Measurements from ENCODE around the gene PDYN.

PDYN gene

GRCh38 chr20:1992359-1993110, 1.3 kb downstream of the PDYN start:
- no peak for DNase-seq

- DNase-seq = no peak
These were observed 6.0 kb downstream of the PDYN start for GRCh38 chr20:1987826-1988225.

- DNase-seq = no peak
These were observed 10.6 kb downstream of the PDYN start for GRCh38 chr20:1983301-1983700.

GRCh38 chr20:1982686-1983085, 11.2 kb downstream of the PDYN start:
- no peak for DNase-seq

- no peak for DNase-seq
These were observed 14.6 kb downstream of the PDYN start for GRCh38 chr20:1979106-1979778.

GRCh38 chr20:1975291-1975690, 18.6 kb downstream of the PDYN start:
- no peak for DNase-seq

GRCh38 chr20:1973601-1974440, 20.0 kb downstream of the PDYN start:
- no peak for DNase-seq

GRCh38 chr20:1971893-1972586, 21.8 kb downstream of the PDYN start:
- DNase-seq = no peak

- DNase-seq = no peak
These were observed 24.9 kb downstream of the PDYN start for GRCh38 chr20:1968964-1969363.

- DNase-seq = peak; percentile 2
These were observed 28.1 kb downstream of the PDYN start for GRCh38 chr20:1965520-1966351.

GRCh38 chr20:1964659-1965405, 29.0 kb downstream of the PDYN start:
- DNase-seq = no peak

GRCh38 chr20:1964061-1964460, 29.8 kb downstream of the PDYN start:
- no peak for DNase-seq

GRCh38 chr20:1961374-1961773, 32.5 kb downstream of the PDYN start:
- no peak for DNase-seq

GRCh38 chr20:1959156-1959555, 34.7 kb downstream of the PDYN start:
- no peak for DNase-seq

GRCh38 chr20:1958426-1958825, 35.4 kb downstream of the PDYN start:
- DNase-seq = no peak

GRCh38 chr20:1955217-1955616, 38.6 kb downstream of the PDYN start:
- DNase-seq = no peak

- DNase-seq = no peak
These were observed 40.2 kb downstream of the PDYN start for GRCh38 chr20:1953621-1954020.

GRCh38 chr20:1952737-1953530, 40.9 kb downstream of the PDYN start:
- DNase-seq = no peak

- no peak for DNase-seq
These were observed 42.3 kb downstream of the PDYN start for GRCh38 chr20:1951436-1952115.

GRCh38 chr20:1950836-1951235, 43.0 kb downstream of the PDYN start:
- DNase-seq = no peak

Measured in NCI-H1048 (cell line).